Left ventricle myocardium inferior (tissue), 1 donor: ENCODE results near the gene ANKH. TPM values are rescaled to one million over a fixed set of nuclear protein-coding genes. Genes with fewer than 3 reads are reported as not detected.

Experiments used
- DNase-seq: peaks from one replicate; pipeline ENCODE4 v3.0.0-alpha.2; 2020
- H3K27ac ChIP-seq: fragments of 200-600 bp; replicated peaks from 2 replicates; pipeline ENCODE4 v1.8.0; 2021
- H3K27me3 ChIP-seq: fragments of 200-600 bp; 2 replicates; pipeline ENCODE4 v1.8.0; 2021; ENCODE audit warnings: low read depth
- H3K36me3 ChIP-seq: fragments of 200-600 bp; 2 replicates; pipeline ENCODE4 v1.8.0; 2021
- H3K4me1 ChIP-seq: fragments of 200-600 bp; 2 replicates; pipeline ENCODE4 v1.8.0; 2021
- H3K4me3 ChIP-seq: fragments of 200-600 bp; 2 replicates; pipeline ENCODE4 v1.8.0; 2021; ENCODE audit warnings: mild to moderate bottlenecking, moderate library complexity
- H3K9me3 ChIP-seq: fragments of 200-600 bp; replicated peaks from 2 replicates; pipeline ENCODE4 v1.8.0; 2021
- intact Hi-C: fragments of 100-400 bp; cut with micrococcal nuclease; formaldehyde crosslinking; loops from one replicate; pipeline ENCODE4 v1.11.0; 2022
- total RNA-seq: library from RNA; stranded (reverse); fragmentation: NEBNext Ultra II Directional; extraction: Animal tissue kit (Norgen Biotek cat#: 25700); gene quantifications from one replicate; pipeline ENCODE4 v1.2.1, GENCODE V29; 2021
- TF ChIP-seq, protein P1 (sequence below): fragments of 200-600 bp; IDR thresholded peaks from 2 replicates; pipeline ENCODE4 v1.8.0; 2021; ENCODE audit warnings: antibody characterized with exemption, mild to moderate bottlenecking, borderline replicate concordance
- donor health status: DM: no; HTN: yes; CAD: no; lungs with severe emphysema.

ANKH gene
- total RNA-seq, 1 donor from 2014 or later: 227 TPM

DNA sequence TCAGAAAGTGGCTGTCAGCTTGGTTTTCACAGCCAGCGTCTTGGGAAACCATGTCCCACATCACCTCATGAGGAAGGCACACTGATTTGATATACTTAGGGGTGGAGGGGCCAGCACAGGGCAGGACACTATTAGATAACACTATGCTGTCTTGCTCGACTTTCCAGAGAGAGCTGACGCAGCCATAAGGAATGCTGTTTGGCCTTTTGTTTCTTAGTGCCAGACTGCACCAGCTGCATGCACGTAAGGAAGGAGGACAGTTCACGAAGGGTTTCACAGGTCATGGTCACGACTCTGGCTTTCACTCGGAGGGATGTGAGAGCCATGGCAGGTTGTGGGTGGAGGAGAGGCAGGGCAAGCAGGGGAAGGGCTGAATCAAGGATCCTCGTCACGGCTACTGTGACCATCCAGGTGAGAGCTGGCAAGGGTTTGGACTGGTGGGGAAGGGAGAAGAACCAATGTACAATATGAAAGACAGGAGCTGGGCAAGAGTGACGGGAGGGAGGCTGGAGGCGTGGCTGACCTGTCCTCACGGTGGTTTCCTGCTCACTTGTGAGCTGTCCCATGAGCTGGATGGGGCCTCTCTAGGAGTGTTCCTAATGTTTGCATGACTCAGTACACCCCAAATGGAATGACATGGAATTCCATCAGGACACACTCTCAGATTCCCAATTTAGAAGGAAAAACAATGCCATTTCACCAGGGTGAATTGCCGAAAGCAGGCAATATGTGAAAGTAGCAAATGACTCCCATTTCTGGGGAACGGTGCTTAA is 145.3 kb downstream of the ANKH start:
- H3K27me3 ChIP-seq: no peaks in the 10 kb centered on the region
- no peaks in the 10 kb centered on the region for H3K9me3 ChIP-seq
- H3K4me1 ChIP-seq: peaks cover 57% of the 10 kb centered on the region
- DNase-seq: no peak
- H3K4me3 ChIP-seq: no peak overlapping the region
- peaks cover 19% of the 10 kb centered on the region for H3K36me3 ChIP-seq
- TF ChIP-seq, protein P1, sequence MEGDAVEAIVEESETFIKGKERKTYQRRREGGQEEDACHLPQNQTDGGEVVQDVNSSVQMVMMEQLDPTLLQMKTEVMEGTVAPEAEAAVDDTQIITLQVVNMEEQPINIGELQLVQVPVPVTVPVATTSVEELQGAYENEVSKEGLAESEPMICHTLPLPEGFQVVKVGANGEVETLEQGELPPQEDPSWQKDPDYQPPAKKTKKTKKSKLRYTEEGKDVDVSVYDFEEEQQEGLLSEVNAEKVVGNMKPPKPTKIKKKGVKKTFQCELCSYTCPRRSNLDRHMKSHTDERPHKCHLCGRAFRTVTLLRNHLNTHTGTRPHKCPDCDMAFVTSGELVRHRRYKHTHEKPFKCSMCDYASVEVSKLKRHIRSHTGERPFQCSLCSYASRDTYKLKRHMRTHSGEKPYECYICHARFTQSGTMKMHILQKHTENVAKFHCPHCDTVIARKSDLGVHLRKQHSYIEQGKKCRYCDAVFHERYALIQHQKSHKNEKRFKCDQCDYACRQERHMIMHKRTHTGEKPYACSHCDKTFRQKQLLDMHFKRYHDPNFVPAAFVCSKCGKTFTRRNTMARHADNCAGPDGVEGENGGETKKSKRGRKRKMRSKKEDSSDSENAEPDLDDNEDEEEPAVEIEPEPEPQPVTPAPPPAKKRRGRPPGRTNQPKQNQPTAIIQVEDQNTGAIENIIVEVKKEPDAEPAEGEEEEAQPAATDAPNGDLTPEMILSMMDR: no peak
- intact Hi-C loops: loop anchor here (5.0 kb wide), 1 partner anchor 276 kb away; no protein-coding TSS in a partner anchor
- H3K27ac ChIP-seq: peak overlapping the region; percentile 1

DNA sequence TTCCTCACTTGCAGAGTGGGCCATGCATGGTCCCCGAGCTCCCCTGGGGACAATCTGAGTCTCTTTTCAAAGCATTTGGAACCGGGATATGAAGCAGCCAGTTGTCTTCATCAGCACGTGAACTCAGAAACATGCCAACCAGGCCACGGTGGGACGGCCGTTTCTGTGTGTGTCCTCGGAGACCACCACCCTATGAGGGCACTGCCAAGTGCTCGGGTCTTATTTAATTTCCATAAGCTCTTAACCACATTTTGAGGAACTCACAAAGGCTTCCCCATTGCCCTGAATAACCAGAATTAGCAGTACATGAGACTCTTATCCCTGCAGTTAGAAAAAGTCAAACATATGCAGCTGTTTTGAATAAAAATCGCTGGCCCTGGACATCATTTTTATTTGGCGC is 146.9 kb downstream of the ANKH start:
- TF ChIP-seq, protein P1: no peak
- intact Hi-C loops: loop anchor here (5.0 kb wide), 1 partner anchor 278 kb away; no protein-coding TSS in a partner anchor
- no peak for DNase-seq
- Histone ChIP-seq H3K27me3 (no peaks in the 10 kb centered on the region), H3K4me1 (peaks cover 49% of the 10 kb centered on the region), H3K9me3 (no peaks in the 10 kb centered on the region), H3K4me3 (no peak overlapping the region), H3K36me3 (peaks cover 12% of the 10 kb centered on the region), H3K27ac (no peak overlapping the region)

DNA sequence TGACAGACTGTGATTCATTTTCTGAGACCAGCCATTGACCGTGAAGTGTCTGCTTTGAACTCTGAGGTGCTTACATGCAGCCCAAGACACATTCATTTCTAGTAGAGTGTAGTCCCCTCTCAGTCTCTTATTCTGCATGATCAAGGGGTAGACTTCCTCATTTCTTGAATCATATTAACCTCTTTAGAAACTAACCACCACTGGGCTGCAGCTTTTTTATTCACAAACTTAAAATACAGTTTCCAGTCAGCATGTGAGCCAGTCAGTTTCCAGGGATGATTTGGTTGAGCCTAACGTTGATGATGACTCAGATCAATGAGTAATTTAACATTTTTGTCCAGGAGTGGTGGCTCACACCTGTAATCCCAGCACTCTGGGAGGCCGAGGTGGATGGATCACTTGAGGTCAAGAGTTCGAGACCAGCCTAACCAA is 147.9 kb downstream of the ANKH start:
- H3K36me3 ChIP-seq: peaks cover 12% of the 10 kb centered on the region
- no peak overlapping the region for H3K4me3 ChIP-seq
- no peak overlapping the region for H3K27ac ChIP-seq
- DNase-seq: no peak
- TF ChIP-seq, protein P1: no peak
- no peaks in the 10 kb centered on the region for H3K27me3 ChIP-seq
- H3K9me3 ChIP-seq: no peaks in the 10 kb centered on the region
- intact Hi-C loops: no loop called here
- H3K4me1 ChIP-seq: peaks cover 49% of the 10 kb centered on the region

DNA sequence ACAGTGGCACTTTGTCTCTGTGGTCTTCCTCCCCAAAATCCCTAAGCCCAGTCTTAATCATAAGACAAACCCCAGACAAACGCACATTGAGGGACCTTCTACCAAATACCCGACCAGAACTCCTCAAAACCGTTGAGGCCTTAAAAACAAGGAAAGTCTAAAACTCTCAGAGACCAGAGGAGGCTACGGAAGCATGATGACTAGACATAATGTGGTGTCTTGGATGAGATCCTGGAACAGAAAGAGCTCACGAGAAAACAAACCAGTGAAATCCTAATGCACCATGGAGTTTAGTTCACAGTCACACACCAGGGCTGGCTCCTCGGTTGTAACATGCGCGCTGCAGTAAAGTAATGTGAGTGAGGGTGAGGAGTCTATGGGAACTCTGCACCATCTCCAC is 148.7 kb downstream of the ANKH start:
- TF ChIP-seq, protein P1: no peak
- Histone ChIP-seq H3K4me3 (no peak overlapping the region), H3K36me3 (peaks cover 16% of the 10 kb centered on the region), H3K27ac (no peak overlapping the region), H3K4me1 (peaks cover 42% of the 10 kb centered on the region), H3K9me3 (no peaks in the 10 kb centered on the region), H3K27me3 (no peaks in the 10 kb centered on the region)
- no peak for DNase-seq
- intact Hi-C loops: no loop called here

DNA sequence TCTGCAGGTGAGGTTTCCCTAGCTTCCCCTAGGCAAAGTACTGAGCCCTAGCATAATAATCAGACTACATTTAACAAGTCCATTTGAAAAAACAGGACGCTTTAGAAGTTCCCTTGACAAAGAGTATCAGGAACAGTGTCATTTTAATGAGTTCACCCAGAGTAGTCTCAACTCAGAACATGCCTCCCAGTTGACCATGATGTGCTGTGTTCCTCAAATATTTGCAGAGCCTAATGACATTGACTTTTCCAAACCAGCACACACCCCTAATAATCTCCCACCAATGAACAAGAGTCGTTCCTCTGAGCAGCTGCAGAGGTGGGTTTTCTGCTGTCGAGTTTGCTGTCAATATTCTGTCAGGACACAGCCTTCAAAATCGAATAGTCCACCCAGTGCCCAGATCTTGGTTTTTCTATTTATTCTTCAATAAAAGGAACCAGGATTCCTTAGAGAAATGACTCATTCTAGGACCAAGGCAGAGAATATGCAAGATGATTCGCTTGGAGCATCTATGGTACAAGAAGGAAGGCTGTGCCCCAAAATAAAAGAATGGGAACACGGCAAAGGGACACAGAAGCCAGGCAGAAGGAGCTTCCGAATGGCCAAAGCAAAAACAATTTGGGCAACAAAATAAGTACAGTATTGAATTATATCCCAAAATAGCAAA is 149.5 kb downstream of the ANKH start:
- peaks cover 34% of the 10 kb centered on the region for H3K4me1 ChIP-seq
- H3K4me3 ChIP-seq: no peak overlapping the region
- peaks cover 21% of the 10 kb centered on the region for H3K36me3 ChIP-seq
- no peak overlapping the region for H3K27ac ChIP-seq
- no peaks in the 10 kb centered on the region for H3K27me3 ChIP-seq
- no peaks in the 10 kb centered on the region for H3K9me3 ChIP-seq
- TF ChIP-seq, protein P1: no peak
- intact Hi-C loops: no loop called here
- DNase-seq: no peak
